Neural crest cell (in vitro differentiated cells): ENCODE data around the gene L3MBTL4. TPM values are rescaled to one million over a fixed set of nuclear protein-coding genes. Genes with fewer than 3 reads are reported as not detected.
A peak's percentile ranks its signal among the peaks of the same experiment; 100 is the strongest.

Experiments used
- DNase-seq: peaks from one replicate; pipeline ENCODE4 v3.0.0; 2021; ENCODE audit warnings: low read depth, mixed read lengths, low spot score
- H3K27ac Mint-ChIP-seq: one replicate; pipeline ENCODE4 v1.8.0; 2021; ENCODE audit warnings: mild to moderate bottlenecking, mixed read lengths; ENCODE audit not compliant: unreplicated experiment
- H3K27me3 Mint-ChIP-seq: 2 replicates; pipeline ENCODE4 v1.8.0; 2021; ENCODE audit warnings: low read depth, mild to moderate bottlenecking, mixed read lengths
- H3K36me3 Mint-ChIP-seq: 2 replicates; pipeline ENCODE4 v1.8.0; 2021; ENCODE audit warnings: low read depth, mild to moderate bottlenecking, mixed read lengths
- H3K4me1 Mint-ChIP-seq: 2 replicates; pipeline ENCODE4 v1.8.0; 2021; ENCODE audit warnings: mixed read lengths
- H3K4me3 Mint-ChIP-seq: one replicate; pipeline ENCODE4 v1.8.0; 2021; ENCODE audit warnings: mild to moderate bottlenecking, mixed read lengths
- H3K9me3 Mint-ChIP-seq: 2 replicates; pipeline ENCODE4 v1.8.0; 2021; ENCODE audit warnings: mixed read lengths
- CTCF ChIP-seq: fragments of 200-600 bp; sonication (generic); conservative IDR thresholded peaks from 2 replicates; pipeline ENCODE4 v1.5.0; 2021; ENCODE audit warnings: antibody characterized with exemption, mild to moderate bottlenecking
- long read RNA-seq: library from polyadenylated mRNA; unstranded; transcript quantifications from one replicate; pipeline ENCODE4 v2.0.0, GENCODE V29; 2020
- total RNA-seq: library from RNA; stranded (reverse); gene quantifications from 2 replicates; pipeline ENCODE4 v1.2.1, GENCODE V29; 2021

The L3MBTL4 gene
- total RNA-seq, result 0.50 and 0.65 TPM in 2 replicates
- long read RNA-seq, partial matches to known transcripts, result 3 of 4 reads
- long read RNA-seq, other reads (novel, unspliced or antisense), result 1 of 4 reads

GRCh38 chr18:6414723-6415417 is at the start of gene L3MBTL4:
Gene L3MBTL4, minus strand, starts transcription at chr18:6414911. Its CDS starts 103,286 bp downstream, at chr18:6311625.
- H3K4me3 Mint-ChIP-seq, result peak within 1 kb of the TSS; percentile 90
- peaks cover 2% of the 10 kb centered on the region for H3K36me3 Mint-ChIP-seq
- no peak for TF ChIP-seq CTCF
- H3K27me3 Mint-ChIP-seq, result peaks cover 76% of the 10 kb centered on the region
- H3K9me3 Mint-ChIP-seq, result no peaks in the 10 kb centered on the region
- H3K27ac Mint-ChIP-seq, result no peak within 1 kb of the TSS
- H3K4me1 Mint-ChIP-seq, result peaks cover 11% of the 10 kb centered on the region
- DNase-seq, result peak; percentile 6

GRCh38 chr18:6452194-6452593 is 37.5 kb upstream of the L3MBTL4 start:
- Mint-ChIP-seq H3K4me3 (no peak overlapping the region), H3K27ac (no peak overlapping the region), H3K27me3 (no peaks in the 10 kb centered on the region), H3K4me1 (no peaks in the 10 kb centered on the region), H3K9me3 (no peaks in the 10 kb centered on the region), H3K36me3 (no peaks in the 10 kb centered on the region)
- TF ChIP-seq CTCF, result no peak
- no peak for DNase-seq

- Mint-ChIP-seq H3K4me3 (no peak overlapping the region), H3K9me3 (no peaks in the 10 kb centered on the region), H3K27me3 (no peaks in the 10 kb centered on the region), H3K4me1 (no peaks in the 10 kb centered on the region), H3K27ac (no peak overlapping the region), H3K36me3 (no peaks in the 10 kb centered on the region)
- TF ChIP-seq CTCF, result no peak
- no peak for DNase-seq
Measured at GRCh38 chr18:6449213-6449612, 34.5 kb upstream of the L3MBTL4 start.

- no peaks in the 10 kb centered on the region for H3K4me1 Mint-ChIP-seq
- no peak overlapping the region for H3K4me3 Mint-ChIP-seq
- H3K27ac Mint-ChIP-seq, result no peak overlapping the region
- H3K27me3 Mint-ChIP-seq, result no peaks in the 10 kb centered on the region
- DNase-seq, result no peak
- no peak for TF ChIP-seq CTCF
- H3K36me3 Mint-ChIP-seq, result no peaks in the 10 kb centered on the region
- no peaks in the 10 kb centered on the region for H3K9me3 Mint-ChIP-seq
Measured at GRCh38 chr18:6444466-6445228, 29.9 kb upstream of the L3MBTL4 start.

- DNase-seq, result no peak
- no peaks in the 10 kb centered on the region for H3K27me3 Mint-ChIP-seq
- H3K9me3 Mint-ChIP-seq, result no peaks in the 10 kb centered on the region
- no peaks in the 10 kb centered on the region for H3K36me3 Mint-ChIP-seq
- no peak overlapping the region for H3K4me3 Mint-ChIP-seq
- H3K4me1 Mint-ChIP-seq, result no peaks in the 10 kb centered on the region
- H3K27ac Mint-ChIP-seq, result no peak overlapping the region
- TF ChIP-seq CTCF, result no peak
Measured at GRCh38 chr18:6441200-6441599, 26.5 kb upstream of the L3MBTL4 start.
